Measurements from ENCODE around the gene ARHGAP32.

Gene ARHGAP32

DNA sequence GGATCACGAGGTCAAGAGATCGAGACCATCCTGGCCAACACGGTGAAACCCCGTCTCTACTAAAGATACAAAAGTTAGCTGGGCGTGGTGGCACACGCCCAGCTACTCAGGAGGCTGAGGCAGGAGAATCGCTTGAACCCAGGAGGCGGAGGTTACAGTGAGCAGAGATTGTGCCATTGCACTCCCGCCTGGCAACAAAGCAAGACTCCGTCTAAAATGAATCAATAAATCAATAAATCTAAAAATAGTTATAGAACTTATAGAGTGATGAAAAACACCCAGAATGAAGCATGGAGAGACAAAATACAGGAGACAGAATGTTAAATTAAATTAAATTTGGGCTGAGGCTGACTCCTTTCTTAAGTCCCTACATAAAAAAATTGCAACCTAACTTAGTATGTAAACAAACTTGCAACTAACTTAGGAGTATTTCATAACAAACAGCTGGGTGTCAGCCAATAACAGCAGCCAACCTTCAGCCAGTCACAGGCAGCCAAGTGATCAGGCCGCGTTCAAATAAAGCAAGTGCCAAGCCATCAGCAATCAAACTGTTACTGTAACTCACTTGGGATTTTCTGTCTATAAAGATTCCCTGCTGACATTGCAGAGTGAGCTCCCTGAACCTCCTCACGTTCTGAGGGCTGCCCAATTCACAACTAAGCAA is 242.2 kb downstream of the ARHGAP32 start:
- DNase-seq = no peak

DNA sequence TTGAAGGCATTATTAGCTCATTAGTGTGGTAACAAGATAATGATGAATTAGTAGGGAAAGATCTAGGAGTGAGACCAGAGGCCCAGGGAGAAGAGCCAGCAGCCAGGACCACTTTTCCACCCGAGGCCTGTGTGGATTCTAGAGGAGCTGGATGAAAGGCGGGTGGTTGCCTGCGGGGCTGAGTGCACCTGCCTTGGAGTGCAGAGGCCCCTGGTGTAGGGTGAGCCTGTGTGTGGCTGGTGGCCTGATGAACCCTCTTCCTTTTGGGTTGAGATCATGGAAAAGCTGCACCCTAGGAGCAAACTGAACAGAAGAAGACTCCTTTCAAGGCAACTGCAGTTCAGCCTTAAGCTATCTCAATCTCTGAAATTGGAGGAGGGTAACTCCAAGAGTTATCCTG is 243.5 kb downstream of the ARHGAP32 start:
- DNase-seq = no peak

DNA sequence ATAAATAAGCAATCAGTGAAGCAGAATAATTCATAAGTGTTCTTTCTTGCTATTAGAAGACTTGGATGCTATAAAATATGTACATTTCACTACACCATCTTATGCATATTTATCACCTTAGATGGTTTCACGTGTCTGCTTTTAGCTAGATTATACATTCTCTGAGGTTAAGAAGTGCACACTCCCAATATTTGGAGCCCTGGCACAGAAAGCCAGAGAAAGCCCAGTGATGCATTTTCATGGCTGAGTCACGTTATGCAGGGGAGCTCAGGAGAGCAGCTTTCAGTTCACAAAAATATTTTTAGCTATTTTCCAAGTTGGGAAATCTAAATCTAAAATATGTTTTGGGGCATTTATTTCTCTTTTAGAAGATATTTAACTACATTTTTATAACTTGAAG is 244.4 kb downstream of the ARHGAP32 start:
- no peak for DNase-seq

- DNase-seq = no peak
These were observed 245.5 kb downstream of the ARHGAP32 start for GRCh38 chr11:128946648-128947047.

DNA sequence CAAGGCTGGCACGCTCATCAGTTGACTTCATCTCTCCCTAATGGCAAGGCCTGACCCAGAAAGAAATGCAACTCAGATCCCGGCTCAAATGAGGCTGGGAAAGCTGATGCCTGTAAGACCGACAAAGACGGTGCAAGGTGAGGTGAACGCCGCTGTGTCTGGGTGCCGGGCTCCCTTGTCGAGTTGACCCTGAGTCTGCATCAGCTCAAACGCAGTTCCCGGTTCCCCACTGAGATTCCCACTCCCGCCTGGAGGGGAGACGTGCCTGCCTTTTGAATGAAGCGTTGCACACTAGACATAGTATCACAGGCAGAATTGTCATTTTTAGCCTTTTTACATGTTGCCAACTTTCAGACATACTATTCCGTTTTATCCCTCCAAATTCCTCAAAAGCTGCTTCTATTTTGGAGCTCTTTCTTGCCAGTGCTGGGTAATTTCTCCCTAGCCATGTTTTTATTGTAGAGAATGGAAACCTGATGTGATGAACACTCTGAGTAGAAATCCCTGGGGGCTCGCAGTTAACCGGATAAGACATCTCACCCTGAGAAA is 248.6 kb downstream of the ARHGAP32 start:
- DNase-seq = no peak

DNA sequence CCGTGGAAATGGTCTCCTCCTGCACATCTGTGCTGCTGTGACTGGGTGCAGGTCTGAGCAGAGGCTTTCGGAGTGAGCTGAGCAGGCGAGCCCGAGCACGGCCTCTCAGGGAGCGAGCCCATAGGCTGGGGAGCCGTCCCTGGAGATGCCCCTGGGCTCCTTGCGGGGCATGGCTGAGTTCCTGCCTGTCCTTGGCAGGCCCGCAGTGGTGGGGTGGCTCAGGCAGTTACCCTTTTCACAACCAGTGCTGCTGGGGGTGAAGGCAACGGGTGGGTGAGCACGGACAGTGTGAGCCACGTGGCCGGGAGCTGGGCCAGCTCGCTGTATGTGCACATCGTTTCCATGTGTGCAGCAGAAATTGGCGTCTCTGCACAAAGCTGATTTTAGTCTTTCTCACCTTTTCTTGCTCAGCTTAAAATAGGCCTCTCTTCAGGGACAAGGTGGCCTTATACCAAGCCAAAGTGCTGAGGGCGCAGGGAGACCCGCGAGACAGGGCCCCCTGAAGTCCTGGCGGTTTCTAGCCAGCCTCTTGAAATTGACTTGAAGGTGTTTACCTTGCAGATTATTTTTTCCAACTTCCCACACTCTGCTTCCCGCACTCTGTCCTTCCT is 249.2 kb downstream of the ARHGAP32 start, which contains the start of gene TP53AIP1:
Gene TP53AIP1 (minus strand): TSS at position 55 of the 611 bp plus-strand sequence. CDS start 5,053 bp downstream, outside the sequence.
- no peak for DNase-seq

DNA sequence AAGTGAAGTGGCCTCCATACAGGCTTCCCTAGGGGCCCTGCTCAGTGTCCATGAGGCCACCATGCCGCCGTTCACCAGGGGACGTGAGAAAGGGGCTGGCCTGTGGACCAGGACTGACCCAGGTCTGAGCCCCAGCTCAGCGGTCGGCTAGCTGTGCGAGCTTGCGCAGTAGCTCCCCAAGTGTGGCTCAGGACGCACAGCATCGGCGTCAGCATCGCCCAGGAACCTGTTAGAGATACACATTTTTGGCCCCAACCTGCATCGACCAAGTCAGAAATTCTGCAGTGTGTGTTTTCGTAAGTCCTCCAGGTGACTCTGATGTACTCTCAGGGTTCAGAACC is 249.9 kb downstream of the ARHGAP32 start:
- no peak for DNase-seq

GRCh38 chr11:128941573-128942271 is 250.4 kb downstream of the ARHGAP32 start:
- no peak for DNase-seq

- no peak for DNase-seq
These were observed 251.0 kb downstream of the ARHGAP32 start for GRCh38 chr11:128941110-128941509.

DNA sequence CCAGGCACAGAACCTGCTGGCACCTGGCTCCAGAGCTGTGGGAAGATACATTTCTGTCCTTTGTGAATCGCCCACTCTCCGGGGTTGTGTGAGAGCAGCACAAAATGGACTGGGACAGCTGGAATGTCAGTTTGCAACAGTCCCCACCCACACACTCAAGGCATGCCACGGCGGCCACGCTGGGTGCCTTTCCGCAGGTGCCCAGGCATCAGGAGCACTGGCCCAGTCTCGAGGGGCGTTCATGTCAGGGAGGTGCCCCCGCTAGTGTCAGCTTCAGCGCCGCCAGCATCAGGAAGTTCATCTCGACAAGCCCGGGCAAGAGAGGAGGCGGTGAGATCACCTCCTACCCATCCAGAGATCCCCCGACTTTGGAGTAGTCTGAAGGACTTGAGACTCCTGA is 251.5 kb downstream of the ARHGAP32 start:
- DNase-seq = no peak

DNA sequence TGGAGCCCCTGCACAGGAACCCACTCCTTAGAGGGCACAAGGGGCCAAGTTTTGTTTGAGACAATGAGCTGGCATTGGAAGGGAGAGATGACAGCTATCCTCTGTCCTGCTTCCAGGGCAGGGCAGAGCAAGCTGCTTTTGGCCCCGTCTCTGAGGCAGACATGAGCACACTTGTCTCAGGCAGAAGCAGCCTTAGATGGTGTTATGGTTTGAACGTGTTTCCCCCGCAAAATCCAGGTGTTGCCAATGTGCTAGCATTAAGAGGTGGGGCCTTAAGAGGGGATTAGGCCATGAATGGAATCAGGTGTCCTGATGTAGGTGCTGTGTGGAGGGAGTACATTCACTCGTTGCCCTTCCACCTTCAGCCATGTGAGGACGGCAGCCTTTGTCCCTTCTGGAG is 252.0 kb downstream of the ARHGAP32 start:
- no peak for DNase-seq

- DNase-seq = no peak
These were observed 252.5 kb downstream of the ARHGAP32 start for GRCh38 chr11:128939591-128939990.

DNA sequence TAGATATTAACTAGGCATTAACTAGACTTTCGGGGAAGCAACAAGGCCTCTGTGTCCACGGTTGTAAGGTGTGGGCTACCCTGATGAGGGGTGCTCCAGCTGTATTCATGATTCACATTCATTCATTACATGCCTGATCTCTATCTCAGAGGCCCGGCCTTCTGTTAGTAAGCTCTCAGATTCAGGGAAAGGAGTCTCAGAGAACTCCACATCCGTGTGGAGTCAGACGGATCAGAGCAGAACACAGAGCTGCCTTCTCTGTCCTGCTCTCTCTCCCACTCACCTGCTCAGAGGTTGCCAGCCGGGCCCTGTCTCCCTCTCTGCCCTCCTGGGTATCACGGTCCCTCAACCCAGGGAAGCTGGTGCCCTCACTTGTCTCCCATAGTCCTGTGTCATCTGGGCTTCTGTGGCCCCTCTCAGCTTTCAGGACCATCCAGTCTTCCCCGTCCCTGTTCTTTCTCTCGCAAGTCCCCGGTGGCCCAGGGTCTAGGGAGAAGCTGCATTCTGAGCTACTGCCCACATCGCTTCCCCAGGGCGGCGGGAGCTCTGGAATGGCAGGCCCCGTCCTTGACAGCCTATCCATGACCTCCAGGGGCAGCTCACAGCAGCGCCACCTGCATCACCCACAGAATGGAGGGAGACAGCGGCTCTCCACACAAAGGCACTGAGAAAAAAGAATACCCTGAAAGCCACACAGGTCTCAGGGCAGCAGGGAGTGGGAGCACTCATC is 253.8 kb downstream of the ARHGAP32 start:
- DNase-seq = no peak

DNA sequence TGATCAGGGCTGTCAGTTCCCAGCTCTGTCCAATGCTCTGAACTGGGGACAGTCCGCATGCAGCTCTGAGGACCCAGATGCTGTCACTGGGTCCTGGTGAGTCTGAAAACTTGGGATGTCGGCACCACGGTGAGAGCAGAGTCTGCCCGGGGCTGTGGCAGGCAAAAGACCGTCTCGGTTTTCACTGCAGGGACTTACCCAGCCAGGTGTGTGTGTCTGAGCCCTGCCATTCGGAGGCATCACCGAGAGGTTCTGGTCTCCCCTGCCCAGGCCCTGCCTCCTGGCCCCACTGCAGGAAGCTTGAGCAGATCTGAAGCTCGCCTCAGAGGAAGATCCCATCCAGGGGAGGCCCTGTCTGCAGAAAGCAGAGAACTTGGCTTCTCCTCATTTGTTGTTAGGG is 254.6 kb downstream of the ARHGAP32 start:
- no peak for DNase-seq

DNA sequence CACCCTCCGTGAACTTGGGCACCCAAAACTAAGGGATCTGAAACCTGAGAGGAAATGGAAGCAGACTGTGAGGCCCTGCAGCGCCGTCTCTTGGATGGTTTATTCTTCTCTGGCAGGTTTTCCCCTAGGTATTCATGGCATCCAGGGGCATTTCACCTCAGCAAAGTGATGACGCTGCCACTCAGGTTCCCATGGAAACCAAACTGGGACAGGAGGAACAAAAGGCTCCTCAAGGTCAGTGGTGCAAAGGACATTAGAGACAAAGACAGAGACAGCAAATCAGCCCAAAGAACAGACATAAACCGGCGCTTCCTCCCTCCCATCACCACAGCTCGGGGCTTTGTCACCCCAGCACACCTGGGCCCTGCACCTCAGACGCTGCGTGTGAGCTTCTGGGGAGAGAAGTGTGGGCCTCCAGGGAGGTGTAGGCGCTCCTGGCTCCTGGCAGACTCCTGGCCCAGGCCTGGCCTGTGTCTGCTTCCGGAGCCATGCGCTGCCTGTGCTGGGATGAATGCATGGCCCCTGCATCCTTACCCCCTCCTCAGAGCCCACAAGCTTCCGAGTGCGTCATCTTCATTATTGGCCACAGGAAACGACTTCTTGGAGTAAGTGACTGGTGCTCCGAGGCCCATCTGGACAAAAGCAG is 255.4 kb downstream of the ARHGAP32 start:
- no peak for DNase-seq

- DNase-seq = no peak
These were observed 257.2 kb downstream of the ARHGAP32 start for GRCh38 chr11:128934926-128935325.

DNA sequence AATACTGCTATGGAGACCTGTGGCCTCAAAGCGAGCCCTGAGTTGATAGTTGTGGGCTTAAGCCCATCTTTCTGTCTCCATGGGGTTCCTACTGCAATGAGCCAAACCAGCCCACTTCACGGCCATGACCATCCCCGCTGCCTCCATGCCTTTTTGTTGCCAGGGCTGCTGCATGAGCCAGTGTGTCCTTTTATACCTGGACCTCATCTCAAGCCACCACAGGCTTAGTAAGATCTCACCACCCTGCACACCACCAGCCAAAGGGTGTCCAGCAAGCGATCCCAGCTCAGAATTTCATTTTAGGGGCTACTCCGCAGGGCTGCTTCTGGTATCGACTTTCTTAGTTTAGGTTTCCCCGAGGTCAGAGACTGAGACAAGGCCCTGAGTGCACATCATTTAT is 257.8 kb downstream of the ARHGAP32 start:
- no peak for DNase-seq

GRCh38 chr11:128933481-128934178 is 258.5 kb downstream of the ARHGAP32 start:
- peak; percentile 26 for DNase-seq

- DNase-seq = peak; percentile 27
These were observed 260.5 kb downstream of the ARHGAP32 start for GRCh38 chr11:128931668-128932067.

DNA sequence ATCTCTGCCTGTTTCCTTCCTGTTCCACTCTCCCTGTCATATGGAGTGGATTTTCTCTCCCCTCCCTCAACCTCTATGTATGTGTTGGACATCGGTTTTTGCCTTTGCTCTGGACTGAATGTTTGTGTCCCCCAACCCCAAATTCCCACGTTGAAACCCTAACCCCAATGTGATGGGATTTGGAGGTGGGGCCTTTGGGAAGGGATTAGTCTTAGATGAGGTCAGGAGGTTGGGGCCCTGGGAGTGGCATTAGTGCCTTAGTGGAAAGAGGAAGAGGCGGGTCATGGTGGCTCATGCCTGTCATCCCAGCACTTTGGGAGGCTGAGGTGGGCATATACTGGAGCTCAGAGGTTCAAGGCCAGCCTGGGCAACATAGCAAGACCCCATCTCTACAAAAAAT is 261.1 kb downstream of the ARHGAP32 start:
- DNase-seq = no peak

- no peak for DNase-seq
These were observed 262.1 kb downstream of the ARHGAP32 start for GRCh38 chr11:128929991-128930390.

DNA sequence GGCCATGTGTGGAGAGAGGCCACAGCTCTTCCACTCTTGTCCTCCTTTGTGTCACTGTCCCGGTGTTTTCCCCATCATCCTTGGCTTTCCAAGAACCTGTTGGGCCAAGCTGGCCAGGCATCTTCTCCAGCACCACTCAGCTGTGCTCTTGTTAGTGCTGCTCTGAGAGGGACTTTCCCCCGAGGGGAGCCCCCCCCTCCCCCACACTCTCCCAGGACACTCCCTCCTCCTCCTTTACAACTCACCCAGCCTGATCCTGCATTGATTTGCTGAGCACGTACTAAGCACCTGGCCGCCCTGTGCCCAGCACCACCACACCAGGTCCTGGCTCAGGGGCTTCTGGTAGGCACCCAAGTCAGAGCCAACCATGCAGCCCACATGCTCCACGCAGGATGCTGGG is 262.7 kb downstream of the ARHGAP32 start:
- DNase-seq = no peak

All from DMS 273 treated with DMSO at 0.1 percent for 48 hours (cell line).